Measurements from ENCODE around the gene IFT25. TPM values are rescaled to one million over a fixed set of nuclear protein-coding genes. Genes with fewer than 3 reads are reported as not detected.

The IFT25 gene
- total RNA-seq, 2 donors from 2014 or later = 23.8 to 24.5 TPM

- peaks cover 0 to 11% of the 10 kb centered on the region in 2 donors for H3K4me1 ChIP-seq (ENCODE audit: control insufficient read depth in 1 of 2, low read depth in 2 of 2)
- peak overlapping the region in 1 of 2 donors; percentile 46 for H3K27ac ChIP-seq
- no peaks in the 10 kb centered on the region for H3K27me3 ChIP-seq (replicated peaks; ENCODE audit: insufficient read depth)
- ATAC-seq (ENCODE audit: insufficient number of reproducible peaks, low FRiP score, low read depth) (no peak), DNase-seq (ENCODE audit: low spot score) (no peak)
- no peak for TF ChIP-seq CTCF (IDR thresholded peaks at IDR 0.05)
- peaks cover 8% of the 10 kb centered on the region for H3K36me3 ChIP-seq
- no peak overlapping the region for H3K4me3 ChIP-seq
- no peaks in the 10 kb centered on the region for H3K9me3 ChIP-seq
Observed at GRCh38 chr1:53919675-53920066, 25.8 kb downstream of the IFT25 start.

- ATAC-seq (ENCODE audit: insufficient number of reproducible peaks, low FRiP score, low read depth) = no peak
- no peak overlapping the region for H3K4me3 ChIP-seq
- H3K27me3 ChIP-seq (replicated peaks; ENCODE audit: insufficient read depth) = no peaks in the 10 kb centered on the region
- no peak for DNase-seq (ENCODE audit: low spot score)
- H3K9me3 ChIP-seq = no peaks in the 10 kb centered on the region
- TF ChIP-seq CTCF (IDR thresholded peaks at IDR 0.05) = no peak
- peaks cover 7% of the 10 kb centered on the region for H3K36me3 ChIP-seq
- H3K27ac ChIP-seq = no peak overlapping the region
- peaks cover 0 to 11% of the 10 kb centered on the region in 2 donors for H3K4me1 ChIP-seq (ENCODE audit: control insufficient read depth in 1 of 2, low read depth in 2 of 2)
Observed at GRCh38 chr1:53918343-53918742, 27.2 kb downstream of the IFT25 start.

GRCh38 chr1:53913352-53914033, 32.0 kb downstream of the IFT25 start:
- Histone ChIP-seq H3K27ac (no peak overlapping the region), H3K4me1 (ENCODE audit: control insufficient read depth in 1 of 2, low read depth in 2 of 2) (peaks cover 0 to under 1% of the 10 kb centered on the region in 2 donors), H3K9me3 (no peaks in the 10 kb centered on the region), H3K36me3 (peaks cover 7% of the 10 kb centered on the region), H3K4me3 (no peak overlapping the region), H3K27me3 (replicated peaks; ENCODE audit: insufficient read depth) (no peaks in the 10 kb centered on the region)
- ATAC-seq (ENCODE audit: insufficient number of reproducible peaks, low FRiP score, low read depth) (no peak), DNase-seq (ENCODE audit: low spot score) (no peak)
- TF ChIP-seq CTCF (IDR thresholded peaks at IDR 0.05) = no peak

- no peaks in the 10 kb centered on the region for H3K9me3 ChIP-seq
- H3K27ac ChIP-seq = no peak overlapping the region
- H3K4me1 ChIP-seq (ENCODE audit: control insufficient read depth in 1 of 2, low read depth in 2 of 2) = no peaks in the 10 kb centered on the region
- H3K4me3 ChIP-seq = no peak overlapping the region
- TF ChIP-seq CTCF (IDR thresholded peaks at IDR 0.05) = no peak
- no peaks in the 10 kb centered on the region for H3K27me3 ChIP-seq (replicated peaks; ENCODE audit: insufficient read depth)
- ATAC-seq (ENCODE audit: insufficient number of reproducible peaks, low FRiP score, low read depth) = no peak
- H3K36me3 ChIP-seq = peaks cover 4% of the 10 kb centered on the region
- no peak for DNase-seq (ENCODE audit: low spot score)
Observed at GRCh38 chr1:53911442-53911841, 34.1 kb downstream of the IFT25 start.

- no peak overlapping the region for H3K4me3 ChIP-seq
- DNase-seq (ENCODE audit: low spot score) (no peak), ATAC-seq (ENCODE audit: insufficient number of reproducible peaks, low FRiP score, low read depth) (no peak)
- no peaks in the 10 kb centered on the region for H3K27me3 ChIP-seq (replicated peaks; ENCODE audit: insufficient read depth)
- H3K9me3 ChIP-seq = no peaks in the 10 kb centered on the region
- no peak overlapping the region for H3K27ac ChIP-seq
- H3K4me1 ChIP-seq (ENCODE audit: control insufficient read depth in 1 of 2, low read depth in 2 of 2) = no peaks in the 10 kb centered on the region
- no peak for TF ChIP-seq CTCF (IDR thresholded peaks at IDR 0.05)
- H3K36me3 ChIP-seq = peaks cover 3% of the 10 kb centered on the region
Observed at GRCh38 chr1:53909946-53910345, 35.6 kb downstream of the IFT25 start.

All from thoracic aorta (tissue), 2 donors.